NB4 (cell line): Measurements from ENCODE around the gene INSR.

Experiments used
- DNase-seq: peaks from one replicate; pipeline ENCODE4 v3.0.0; 2010; ENCODE audit warnings: low read depth
- H3K4me3 ChIP-seq: one replicate; pipeline ENCODE4 v1.5.1; 2011; ENCODE audit warnings: mild to moderate bottlenecking, low read depth, low read length, moderate library complexity
- CTCF ChIP-seq: IDR thresholded peaks from one replicate; pipeline ENCODE4 v1.5.1; 2012; ENCODE audit warnings: low read depth, low read length
- MAX ChIP-seq: IDR thresholded peaks from 2 replicates; pipeline ENCODE4 v1.6.1; 2011; ENCODE audit warnings: low read depth, low read length
- MYC ChIP-seq: IDR thresholded peaks from 2 replicates; pipeline ENCODE4 v1.6.1; 2011; ENCODE audit warnings: low read depth, low read length
- POLR2A ChIP-seq: IDR thresholded peaks from 2 replicates; pipeline ENCODE4 v1.6.1; 2011; ENCODE audit warnings: mild to moderate bottlenecking; ENCODE audit not compliant: insufficient read length; ENCODE audit errors: extremely low read depth

The INSR gene

GRCh38 chr19:7247155-7247554, 47.1 kb downstream of the INSR start:
- TF ChIP-seq MYC: no peak
- TF ChIP-seq MAX: no peak
- no peak for TF ChIP-seq POLR2A
- TF ChIP-seq CTCF: no peak
- H3K4me3 ChIP-seq: no peak overlapping the region
- no peak for DNase-seq

GRCh38 chr19:7246601-7247000, 47.6 kb downstream of the INSR start:
- TF ChIP-seq MYC: no peak
- no peak for TF ChIP-seq CTCF
- no peak for TF ChIP-seq POLR2A
- no peak for TF ChIP-seq MAX
- no peak overlapping the region for H3K4me3 ChIP-seq
- DNase-seq: no peak

GRCh38 chr19:7242601-7243258, 51.5 kb downstream of the INSR start:
- no peak overlapping the region for H3K4me3 ChIP-seq
- TF ChIP-seq CTCF (no peak), POLR2A (no peak), MYC (no peak), MAX (no peak)
- DNase-seq: peak; percentile 63

- TF ChIP-seq POLR2A (no peak), MYC (no peak), CTCF (no peak), MAX (no peak)
- no peak overlapping the region for H3K4me3 ChIP-seq
- DNase-seq: no peak
These were observed 56.2 kb downstream of the INSR start for GRCh38 chr19:7238051-7238450.

- no peak for TF ChIP-seq CTCF
- no peak for TF ChIP-seq POLR2A
- no peak for TF ChIP-seq MAX
- TF ChIP-seq MYC: no peak
- H3K4me3 ChIP-seq: no peak overlapping the region
- DNase-seq: no peak
These were observed 58.1 kb downstream of the INSR start for GRCh38 chr19:7236153-7236552.

- TF ChIP-seq MAX: no peak
- no peak for TF ChIP-seq POLR2A
- TF ChIP-seq MYC: no peak
- no peak for TF ChIP-seq CTCF
- no peak for DNase-seq
- H3K4me3 ChIP-seq: no peak overlapping the region
These were observed 63.4 kb downstream of the INSR start for GRCh38 chr19:7230826-7231225.
